Measurements from ENCODE around the gene MAB21L3.

Gene MAB21L3

GRCh38 chr1:116110567-116111523 is at the start of gene MAB21L3:
Gene MAB21L3, plus strand, starts transcription at chr1:116111399. Its CDS starts 1,217 bp downstream, at chr1:116112616.
- no peak for DNase-seq

- no peak for DNase-seq
Observed at GRCh38 chr1:116062201-116062600, 49.0 kb upstream of the MAB21L3 start.

GRCh38 chr1:116064616-116065015 is 46.6 kb upstream of the MAB21L3 start:
- DNase-seq = no peak

- no peak for DNase-seq
Observed at GRCh38 chr1:116066868-116067565, 44.2 kb upstream of the MAB21L3 start.

- DNase-seq = no peak
Observed at GRCh38 chr1:116067566-116067890, 43.7 kb upstream of the MAB21L3 start.

DNA sequence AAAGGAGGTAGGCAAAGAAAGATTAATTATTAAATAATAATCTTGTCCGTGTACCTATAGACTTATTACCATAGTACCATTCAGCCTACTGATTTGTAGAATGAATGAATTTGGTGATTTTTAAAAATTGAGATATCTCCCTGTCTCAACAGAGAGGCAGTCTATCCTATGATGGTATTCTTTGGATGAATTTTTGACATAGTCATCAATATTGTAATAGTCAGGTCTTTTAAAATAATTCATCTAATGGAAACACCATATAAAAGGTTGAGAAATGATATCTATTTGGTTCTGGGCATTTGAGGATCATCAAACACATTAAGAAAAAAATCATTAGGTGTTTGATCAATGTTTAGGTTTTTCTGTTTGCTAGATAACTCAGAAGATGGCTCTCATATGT is 35.6 kb upstream of the MAB21L3 start:
- DNase-seq = no peak

DNA sequence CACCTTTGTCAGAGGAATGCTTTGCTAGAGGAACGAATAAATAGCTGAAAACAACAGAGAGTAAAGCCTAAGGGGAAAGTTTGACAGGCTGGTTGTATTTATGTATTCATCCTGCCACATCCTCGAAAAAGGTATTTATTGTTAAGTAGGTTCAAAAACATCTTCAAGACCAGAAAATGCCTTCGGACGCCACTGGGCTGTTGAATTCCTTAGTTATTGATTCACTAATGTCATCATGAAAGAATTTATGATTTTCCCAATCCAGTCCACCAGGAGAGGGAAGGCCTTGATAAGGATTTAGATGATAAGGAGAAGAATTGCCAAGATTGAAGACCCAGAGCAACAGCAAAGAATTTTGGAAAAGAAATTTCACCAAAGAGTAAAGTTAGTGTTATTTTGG is 35.2 kb upstream of the MAB21L3 start:
- no peak for DNase-seq

DNA sequence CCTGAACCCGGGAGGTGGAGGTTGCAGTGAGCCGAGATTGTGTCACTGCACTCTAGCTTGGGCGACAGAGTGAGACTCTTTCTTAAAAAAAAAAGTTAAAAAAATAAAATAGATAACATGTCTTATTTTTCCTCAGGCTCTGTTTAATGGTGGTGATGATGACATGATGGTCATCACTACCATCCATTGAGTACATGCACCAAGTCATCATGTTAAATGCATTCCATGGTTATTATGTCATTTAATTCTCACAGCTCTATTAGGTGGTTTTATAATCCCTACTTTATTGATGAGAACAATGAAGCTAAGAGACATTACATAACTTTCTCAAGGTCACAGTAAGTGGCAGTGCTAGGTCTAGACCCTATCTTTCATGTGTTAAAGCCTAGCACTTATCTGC is 34.4 kb upstream of the MAB21L3 start:
- DNase-seq = no peak

DNA sequence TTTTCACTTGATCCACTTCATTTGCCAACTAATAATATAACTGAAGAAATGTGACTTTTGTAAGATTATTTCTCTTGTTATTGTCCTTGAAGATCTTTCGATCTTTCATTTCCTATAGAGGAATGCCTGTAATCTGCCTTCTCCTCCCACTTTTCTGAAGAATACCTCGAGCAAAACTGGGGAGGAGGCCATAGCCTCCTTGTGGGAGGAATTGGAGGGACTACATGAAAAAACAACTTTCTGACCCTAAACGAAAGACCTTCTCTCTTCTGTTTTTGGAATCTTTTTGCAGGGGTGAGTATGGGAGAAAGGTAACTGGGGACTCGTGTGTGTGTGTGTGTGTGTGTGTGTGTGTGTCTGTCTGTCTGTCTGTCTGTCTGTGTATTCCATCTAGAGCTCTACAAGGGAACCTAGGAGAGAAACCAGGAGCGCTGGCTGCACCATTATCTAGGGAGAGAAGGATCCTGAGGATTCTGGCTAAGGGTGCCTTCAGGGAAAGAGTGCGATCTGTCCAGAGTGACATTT is 32.4 kb upstream of the MAB21L3 start:
- DNase-seq = no peak

DNA sequence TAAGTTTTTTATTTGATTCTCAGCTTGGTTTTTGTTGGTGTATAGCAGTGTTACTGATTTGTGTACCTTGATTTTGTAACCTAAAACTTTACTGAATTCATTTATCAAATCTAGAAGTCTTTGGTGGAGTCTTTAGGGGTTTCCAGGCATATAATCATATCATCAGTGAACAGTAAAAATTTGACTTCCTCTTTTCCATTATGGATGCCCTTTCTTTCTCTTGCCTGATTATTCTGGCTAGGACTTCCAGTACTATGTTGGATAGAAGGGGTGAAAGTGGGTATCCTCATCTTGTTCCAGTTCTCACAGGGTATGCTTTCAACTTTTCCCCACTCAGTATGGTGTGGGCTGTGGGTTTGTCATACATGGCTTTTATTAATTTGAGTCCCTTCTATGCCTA is 23.6 kb upstream of the MAB21L3 start:
- DNase-seq = no peak

GRCh38 chr1:116089870-116090269 is 21.3 kb upstream of the MAB21L3 start:
- no peak for DNase-seq

- no peak for DNase-seq
Observed at GRCh38 chr1:116091083-116091482, 20.1 kb upstream of the MAB21L3 start.

DNA sequence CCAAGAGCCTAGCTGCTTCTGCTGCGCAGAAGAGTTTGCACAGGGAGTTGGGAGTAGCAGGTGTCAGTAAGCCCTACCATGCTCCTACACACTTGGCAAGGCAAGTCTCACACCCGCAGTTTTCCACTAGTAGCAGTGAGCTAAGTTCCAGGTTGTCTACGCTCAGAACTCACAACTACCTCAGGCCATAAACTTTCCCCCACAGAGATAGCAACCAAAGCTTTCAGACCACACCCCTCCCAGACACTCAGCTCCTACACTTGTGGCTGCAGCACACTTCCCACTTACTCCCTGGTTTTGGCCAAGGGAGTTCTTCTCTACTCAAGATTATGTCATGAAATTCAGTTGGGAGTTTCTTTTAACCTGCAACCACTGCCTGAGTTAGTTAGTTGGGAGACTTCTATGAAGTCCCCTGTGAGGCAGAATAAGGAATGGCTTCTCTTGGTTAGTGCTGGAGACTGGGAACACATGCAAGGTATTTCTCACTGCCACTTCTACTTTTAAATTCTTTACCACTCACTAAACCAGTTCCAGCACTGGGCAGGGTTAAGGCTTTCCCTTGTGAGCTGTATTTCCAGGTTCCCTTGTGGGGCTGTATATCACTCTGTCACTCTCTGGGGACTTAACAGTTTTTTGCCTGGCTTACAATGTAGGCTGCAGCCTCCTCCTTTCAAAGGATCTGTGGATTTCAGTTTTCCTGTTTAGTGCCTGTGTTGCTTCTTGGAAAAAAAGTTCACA is 18.3 kb upstream of the MAB21L3 start:
- no peak for DNase-seq

DNA sequence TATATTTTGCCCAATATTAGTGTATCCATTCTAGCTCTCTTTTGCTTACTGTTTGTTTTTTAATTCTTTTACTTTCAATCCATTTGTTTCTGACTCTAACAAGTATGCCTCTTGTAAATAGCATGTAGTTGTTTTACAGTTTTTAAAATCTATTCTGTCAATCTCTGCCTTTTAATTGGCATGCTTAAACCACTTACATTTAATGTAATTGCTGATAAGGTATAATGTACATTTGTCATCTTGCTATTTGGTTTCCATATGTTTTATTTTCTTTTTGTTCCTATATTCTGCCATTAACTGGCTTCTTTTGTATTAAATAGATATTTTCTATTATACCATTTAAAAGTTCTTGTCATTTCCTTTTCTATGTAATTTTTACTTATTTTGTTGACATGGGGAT is 16.2 kb upstream of the MAB21L3 start:
- no peak for DNase-seq

- no peak for DNase-seq
Observed at GRCh38 chr1:116096013-116096618, 15.1 kb upstream of the MAB21L3 start.

DNA sequence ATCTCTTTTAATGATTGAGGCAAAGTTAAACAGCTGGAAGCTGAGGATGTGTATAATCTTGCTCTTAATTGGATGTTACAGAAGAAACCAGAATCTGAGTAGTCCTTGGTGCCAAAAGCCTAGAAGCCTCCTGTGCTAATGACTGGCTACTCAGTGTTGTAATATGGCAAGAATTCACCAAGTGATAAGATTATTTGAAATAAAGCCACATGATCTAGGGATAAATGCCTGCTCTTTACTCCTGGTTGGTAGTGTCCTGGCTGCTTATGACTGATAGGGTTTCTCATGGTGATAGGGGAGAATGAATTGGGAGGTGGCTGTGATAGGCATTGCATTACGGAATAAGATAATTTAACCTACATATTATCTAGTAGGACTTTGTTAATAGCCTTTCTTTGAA is 13.6 kb upstream of the MAB21L3 start:
- no peak for DNase-seq

- DNase-seq = no peak
Observed at GRCh38 chr1:116099379-116099778, 11.8 kb upstream of the MAB21L3 start.

DNA sequence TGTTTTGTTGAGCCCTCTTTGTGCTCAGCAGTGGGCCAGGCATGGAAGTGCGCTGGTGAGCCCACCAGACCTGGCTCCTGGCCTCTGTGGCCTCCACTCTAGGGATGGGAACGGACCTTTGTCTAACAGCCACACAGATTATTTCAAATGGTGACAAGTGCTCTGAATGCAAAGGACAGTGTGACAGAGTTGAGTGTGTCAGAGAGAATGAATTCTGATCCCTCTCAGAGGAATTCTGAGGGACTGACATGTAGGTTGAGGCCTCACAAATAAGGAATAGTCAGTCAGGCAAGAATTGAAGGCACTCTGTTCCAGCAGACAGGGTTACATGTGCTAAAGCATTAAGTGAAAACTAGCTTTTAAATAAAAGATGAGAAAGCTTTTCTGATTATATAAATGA is 11.3 kb upstream of the MAB21L3 start:
- no peak for DNase-seq

DNA sequence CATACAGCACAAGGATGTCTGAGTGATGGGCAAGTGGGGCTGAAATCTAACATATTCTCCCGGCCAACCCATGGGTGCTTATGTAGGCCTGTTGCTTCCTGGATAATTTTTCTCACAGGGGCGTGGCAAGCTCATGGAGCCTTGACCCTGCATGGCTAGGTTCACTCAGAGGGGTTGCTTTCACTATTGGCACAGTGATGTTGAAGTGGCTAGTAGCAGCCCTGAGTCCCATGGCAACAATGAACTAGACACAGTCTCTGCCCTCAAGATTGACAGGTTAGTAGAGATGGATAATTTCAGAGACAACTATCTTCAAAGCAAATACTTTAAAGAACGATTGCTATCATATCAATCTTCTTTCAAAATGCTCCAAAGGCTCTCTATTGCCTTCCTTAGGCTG is 6.5 kb upstream of the MAB21L3 start:
- no peak for DNase-seq

- DNase-seq = no peak
Observed at GRCh38 chr1:116105996-116106395, 5.2 kb upstream of the MAB21L3 start.

GRCh38 chr1:116106646-116107045 is 4.6 kb upstream of the MAB21L3 start:
- DNase-seq = no peak

DNA sequence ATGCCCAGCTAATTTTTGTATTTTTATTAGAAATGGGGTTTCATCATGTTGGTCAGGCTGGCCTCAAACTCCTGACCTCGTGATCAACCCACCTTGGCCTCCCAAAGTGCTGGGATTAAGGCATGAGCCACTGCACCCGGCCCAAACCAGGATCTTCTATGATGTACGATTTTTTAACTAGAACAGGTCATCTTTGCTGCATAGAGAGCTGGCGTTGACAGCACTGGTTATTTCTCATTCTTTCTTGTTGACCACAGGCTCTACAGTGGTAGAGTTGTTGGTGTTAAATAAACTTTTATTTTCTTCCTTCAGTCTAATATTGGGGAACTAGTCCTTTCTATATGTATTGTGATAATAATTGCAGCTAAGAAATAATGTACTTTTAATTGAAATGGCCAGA is 3.8 kb upstream of the MAB21L3 start:
- DNase-seq = no peak

DNA sequence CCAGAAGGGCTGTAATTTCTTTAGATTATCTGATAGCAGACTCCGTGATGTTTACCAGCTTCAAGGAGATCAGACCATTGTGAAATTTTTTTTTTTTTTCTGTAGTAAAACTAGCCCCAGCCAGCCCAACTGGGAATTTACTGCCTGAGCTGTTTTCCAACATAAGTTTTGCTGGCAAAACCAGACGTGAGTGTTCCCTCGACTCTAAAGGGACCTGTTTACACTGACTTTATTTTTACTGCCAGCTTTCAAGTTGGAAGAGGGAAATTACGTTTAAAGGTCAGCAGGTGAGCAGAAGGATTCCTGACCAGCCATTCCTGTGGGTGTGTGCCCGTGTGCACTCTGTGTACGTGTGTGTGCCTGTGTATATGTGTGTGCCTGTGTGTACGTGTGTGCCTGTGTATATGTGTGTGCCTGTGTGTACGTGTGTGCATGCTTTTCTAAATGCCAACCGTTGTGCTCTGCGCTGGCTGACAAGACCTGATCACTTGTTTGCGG is 374 bp downstream of the MAB21L3 start:
- no peak for DNase-seq
